H1 (cell line): ENCODE measurements around the gene GPR15LG. TPM values are rescaled to one million over a fixed set of nuclear protein-coding genes. Genes with fewer than 3 reads are reported as not detected.

Experiments
- CTCF ChIA-PET: fragments of 300-600 bp; sonication (Branson Sonifier 250); formaldehyde crosslinking; loops from one replicate; lab custom pipeline; 2021; ENCODE audit not compliant: partially characterized antibody; lab: Charles Lee
- POLR2A ChIA-PET: fragments of 300-600 bp; sonication (Branson Sonifier 250); formaldehyde crosslinking; loops from one replicate; lab custom pipeline; 2021; ENCODE audit warnings: inconsistent platforms; ENCODE audit not compliant: partially characterized antibody; lab: Charles Lee
- DNase-seq, 2 experiments: peaks; one replicate each; pipeline versions ENCODE4 v3.0.0 to v3.0.0-alpha.2; 2010 to 2022; ENCODE audit warnings: low spot score in 2 of 2, low read depth in 1 of 2, mixed read lengths in 1 of 2
- FAIRE-seq: peaks from 2 replicates; lab custom pipeline; 2011; peaks lifted over from hg19 to GRCh38; lab: Jason Lieb, UNC
- H2AFZ ChIP-seq: 2 replicates; pipeline ENCODE4 v1.8.1; 2012; ENCODE audit warnings: low read length, inconsistent platforms
- H2AK5ac ChIP-seq: 2 replicates; pipeline ENCODE4 v1.6.1; 2013; ENCODE audit warnings: low read depth, low read length
- H2BK120ac ChIP-seq: replicated peaks from 2 replicates; pipeline ENCODE3; 2013; ENCODE audit warnings: low read depth, low read length, inconsistent platforms
- H2BK12ac ChIP-seq: 2 replicates; pipeline ENCODE4 v1.6.1; 2013; ENCODE audit warnings: low read depth, low read length
- H2BK15ac ChIP-seq: 2 replicates; pipeline ENCODE4 v1.6.1; 2013; ENCODE audit warnings: low read length
- H2BK20ac ChIP-seq: 2 replicates; pipeline ENCODE4 v1.6.1; 2013; ENCODE audit warnings: low read length
- H2BK5ac ChIP-seq: 2 replicates; pipeline ENCODE4 v1.6.1; 2013; ENCODE audit warnings: low read depth, low read length
- H3K14ac ChIP-seq: 2 replicates; pipeline ENCODE4 v1.6.1; 2013; ENCODE audit warnings: inconsistent platforms; ENCODE audit not compliant: insufficient read length
- H3K18ac ChIP-seq: 2 replicates; pipeline ENCODE4 v1.6.1; 2013; ENCODE audit warnings: low read length; ENCODE audit errors: extremely low read depth
- H3K23ac ChIP-seq: 2 replicates; pipeline ENCODE4 v1.6.1; 2013; ENCODE audit warnings: inconsistent platforms; ENCODE audit not compliant: insufficient read length
- H3K23me2 ChIP-seq: 2 replicates; pipeline ENCODE4 v1.6.1; 2013; ENCODE audit warnings: low read depth, low read length
- H3K27ac ChIP-seq: 2 replicates; pipeline ENCODE4 v1.6.1; 2011; ENCODE audit warnings: low read depth, low read length, inconsistent platforms
- H3K27me3 ChIP-seq, 4 experiments: replicated peaks in 1 of 4; 1 replicate in 1 of 4; 2 replicates in 3 of 4; pipeline versions ENCODE4 v1.6.1 to v1.8.1; 2011 to 2013; ENCODE audit warnings: low read length in 3 of 4, mild to moderate bottlenecking in 3 of 4, inconsistent platforms in 2 of 4, mixed read lengths in 2 of 4, moderate library complexity in 1 of 4; ENCODE audit not compliant: control insufficient read depth in 3 of 4, insufficient read depth in 3 of 4; ENCODE audit errors: extremely low read depth in 1 of 4
- H3K36me3 ChIP-seq, 4 experiments: 2 replicates each; pipeline versions ENCODE4 v1.6.1 to v1.8.1; 2011 to 2013; ENCODE audit warnings: mild to moderate bottlenecking in 4 of 4, low read length in 3 of 4, moderate library complexity in 2 of 4, control low read depth in 1 of 4, inconsistent platforms in 1 of 4; ENCODE audit not compliant: insufficient read depth in 4 of 4, control insufficient read depth in 2 of 4
- H3K4ac ChIP-seq: replicated peaks from 2 replicates; pipeline ENCODE3; 2013; ENCODE audit warnings: low read length, low read depth, mixed read lengths, inconsistent platforms; ENCODE audit not compliant: insufficient read length
- H3K4me1 ChIP-seq, 4 experiments: replicated peaks in 1 of 4; 1 replicate in 1 of 4; 2 replicates in 3 of 4; pipeline versions ENCODE4 v1.6.1 to v1.8.1; 2011 to 2013; ENCODE audit warnings: low read length in 3 of 4, inconsistent platforms in 2 of 4, mixed read lengths in 1 of 4; ENCODE audit not compliant: insufficient read depth in 4 of 4, control insufficient read depth in 3 of 4
- H3K4me2 ChIP-seq, 2 experiments: 2 replicates each; pipeline versions ENCODE4 v1.6.1 to v1.8.1; 2011 to 2013; ENCODE audit warnings: low read depth in 2 of 2, low read length in 2 of 2, control low read depth in 1 of 2, inconsistent platforms in 1 of 2, mild to moderate bottlenecking in 1 of 2; ENCODE audit not compliant: insufficient read depth in 1 of 2
- H3K4me3 ChIP-seq, 4 experiments: fragments of 200-600, 300-600 bp in 1 of 4; sonication (generic), shearing (Covaris generic), sonication (Bioruptor Twin) in 1 of 4; 2 replicates each; pipeline versions ENCODE4 v1.5.1 to v1.8.1; 2011 to 2016; ENCODE audit warnings: low read length in 4 of 4, low read depth in 3 of 4, control low read depth in 2 of 4, inconsistent platforms in 2 of 4, mild to moderate bottlenecking in 2 of 4, mixed read lengths in 1 of 4, moderate library complexity in 1 of 4; ENCODE audit not compliant: insufficient read depth in 2 of 4; ENCODE audit errors: extremely low read depth in 1 of 4
- H3K56ac ChIP-seq: replicated peaks from 2 replicates; pipeline ENCODE3; 2013; ENCODE audit warnings: low read depth, mild to moderate bottlenecking, mixed read lengths, low read length, inconsistent platforms; ENCODE audit not compliant: insufficient read length
- H3K79me1 ChIP-seq: 2 replicates; pipeline ENCODE4 v1.6.1; 2013; ENCODE audit warnings: low read depth, low read length, control low read depth
- H3K79me2 ChIP-seq, 2 experiments: 2 replicates each; pipeline versions ENCODE4 v1.6.1 to v1.8.1; 2012 to 2013; ENCODE audit warnings: low read length in 2 of 2, mild to moderate bottlenecking in 2 of 2, inconsistent platforms in 1 of 2; ENCODE audit not compliant: insufficient read depth in 2 of 2, control insufficient read depth in 1 of 2
- H3K9ac ChIP-seq, 4 experiments: replicated peaks in 1 of 4; 1 replicate in 1 of 4; 2 replicates in 3 of 4; pipeline versions ENCODE4 v1.6.1 to v1.8.1; 2011 to 2013; ENCODE audit warnings: low read depth in 3 of 4, low read length in 3 of 4, control low read depth in 2 of 4, mild to moderate bottlenecking in 2 of 4, moderate library complexity in 2 of 4, inconsistent platforms in 1 of 4; ENCODE audit errors: extremely low read depth in 1 of 4
- H3K9me3 ChIP-seq, 2 experiments: 2 replicates each; pipeline versions ENCODE4 v1.6.1 to v1.8.1; 2012 to 2013; ENCODE audit warnings: mild to moderate bottlenecking in 2 of 2, moderate library complexity in 2 of 2, control low read depth in 1 of 2, inconsistent platforms in 1 of 2, low read depth in 1 of 2, low read length in 1 of 2, mixed read lengths in 1 of 2; ENCODE audit not compliant: insufficient read depth in 2 of 2
- H4K20me1 ChIP-seq, 2 experiments: replicated peaks in 1 of 2; 2 replicates each; pipeline versions ENCODE3 to v1.8.1; 2011 to 2013; ENCODE audit warnings: inconsistent platforms in 2 of 2, low read length in 2 of 2, mild to moderate bottlenecking in 1 of 2; ENCODE audit not compliant: insufficient read depth in 2 of 2, control insufficient read depth in 1 of 2
- H4K5ac ChIP-seq: 2 replicates; pipeline ENCODE4 v1.6.1; 2013; ENCODE audit warnings: low read length, low read depth, mixed read lengths, inconsistent platforms; ENCODE audit not compliant: insufficient read length
- H4K8ac ChIP-seq: 2 replicates; pipeline ENCODE4 v1.8.0; 2013; ENCODE audit warnings: mild to moderate bottlenecking, moderate library complexity, low read length, inconsistent platforms; ENCODE audit not compliant: insufficient read depth; ENCODE audit errors: extremely low read depth
- H4K91ac ChIP-seq: replicated peaks from 2 replicates; pipeline ENCODE3; 2013; ENCODE audit warnings: low read length, mixed read lengths, inconsistent platforms; ENCODE audit not compliant: insufficient read length
- CREB1 ChIP-seq: IDR thresholded peaks from 2 replicates; pipeline ENCODE4 v1.6.1; 2012; ENCODE audit warnings: inconsistent platforms
- SP1 ChIP-seq: IDR thresholded peaks from 2 replicates; pipeline ENCODE4 v1.6.1; 2011; ENCODE audit warnings: low read depth, low read length
- WGBS, 2 experiments: shearing (Covaris generic) in 1 of 2; methylation state at CpG; one replicate each; pipeline versions ENCODE4 v1.1.6 to v1.1.7; 2013 to 2015; ENCODE audit warnings: low lambda C conversion rate in 2 of 2, mixed read lengths in 2 of 2, inconsistent platforms in 1 of 2, low coverage in 1 of 2, missing lambda C conversion rate in 1 of 2; ENCODE audit not compliant: insufficient replicate concordance in 2 of 2, insufficient coverage in 1 of 2, insufficient read length in 1 of 2; ENCODE audit errors: extremely low coverage in 1 of 2, missing lambda C conversion rate in 1 of 2; 5-methylcytosine and 5-hydroxymethylcytosine counted together
- polyA plus RNA-seq, 7 experiments: library from polyadenylated mRNA; depleted of rRNA in 3 of 7; stranded (reverse) in 5 of 7; unstranded in 2 of 7; fragments of >200 nt in 5 of 7; fragments of 200-250 nt in 2 of 7; gene quantifications; 1 replicate in 5 of 7; 2 replicates in 1 of 7; 4 replicates in 1 of 7; pipeline versions ENCODE4 v1.2.1 to v1.2.3, GENCODE V29; 2011 to 2013; ENCODE audit warnings: missing spikeins in 2 of 7, mixed read lengths in 2 of 7
- total RNA-seq: library from RNA; stranded (reverse); fragmentation: NEBNext Ultra II Directional; extraction: Animal tissue kit (Norgen Biotek cat#: 25700); gene quantifications from 2 replicates; pipeline ENCODE4 v1.2.1, GENCODE V29; 2021

GPR15LG gene
- total and polyA plus RNA-seq, 2 of the 8 experiments (the other 6 are each of a cell fraction or from before 2014, with no cell fraction given), result not detected

DNA sequence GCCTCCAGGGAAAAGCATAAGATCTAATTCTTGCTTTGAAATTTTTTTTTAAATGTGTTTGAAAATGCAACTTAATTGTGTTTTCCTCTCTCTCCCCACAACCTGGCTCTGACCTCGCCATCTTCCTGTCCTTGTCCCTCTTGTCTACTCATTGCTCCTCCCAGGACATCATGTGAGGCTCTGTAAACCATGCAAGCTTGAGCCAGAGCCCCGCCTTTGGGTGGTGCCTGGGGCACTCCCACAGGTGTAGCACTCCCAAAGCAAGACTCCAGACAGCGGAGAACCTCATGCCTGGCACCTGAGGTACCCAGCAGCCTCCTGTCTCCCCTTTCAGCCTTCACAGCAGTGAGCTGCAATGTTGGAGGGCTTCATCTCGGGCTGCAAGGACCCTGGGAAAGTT lies 10.9 kb downstream of the GPR15LG start:
- no peak for TF ChIP-seq CREB1
- no peak for TF ChIP-seq SP1
- TF ChIP-seq, all 59 proteins: peak for 0
- Histone ChIP-seq H3K23me2 (peaks cover 10% of the 10 kb centered on the region; the same call in 1 of the 2 replicates), H4K91ac (no peak overlapping the region), H3K18ac (no peak overlapping the region), H3K23ac (no peak overlapping the region), H3K4me3 (no peak overlapping the region), H2BK5ac (no peak overlapping the region), H3K79me1 (peaks cover 4% of the 10 kb centered on the region; the same call in 1 of the 2 replicates), H3K4me1 (no peaks in the 10 kb centered on the region), H4K5ac (no peak overlapping the region), H2BK20ac (no peak overlapping the region), H3K14ac (no peak overlapping the region), H4K8ac (no peak overlapping the region), H3K27me3 (0 out of 7 replicates have a peak, but pooled peaks cover 0 to 2% (median 0%) of the 10 kb centered on the region in 4 experiments), H3K36me3 (no peaks in the 10 kb centered on the region; a peak in 1 of 8 replicates), H2BK15ac (peak overlapping the region; percentile 72; the same call in 1 of the 2 replicates), H2BK120ac (no peak overlapping the region), H3K4ac (no peak overlapping the region), H3K56ac (no peak overlapping the region), H2AK5ac (no peak overlapping the region), H2AFZ (no peak overlapping the region), H3K79me2 (no peaks in the 10 kb centered on the region), H4K20me1 (peaks cover 0 to 8% of the 10 kb centered on the region in 2 experiments), H3K9ac (no peak overlapping the region), H2BK12ac (no peak overlapping the region), H3K27ac (no peak overlapping the region), H3K9me3 (peaks cover 0 to 7% of the 10 kb centered on the region in 2 experiments; a peak in 1 of 4 replicates), H3K4me2 (no peak overlapping the region)
- FAIRE-seq, result no peak
- 84% methylated on average over 4 of the region's 4 CpGs; no CpG with 5 or more reads in 1 of the 2 experiments for WGBS, 2 experiments
- POLR2A ChIA-PET, result interaction anchor here (1.2 to 1.5 kb wide), 2 partner anchors 26 to 45 kb away, joined by 3 to 4 read pairs; partner anchors contain the start of gene GHITM
- CTCF ChIA-PET, result interaction anchor here (0.7 to 1.8 kb wide), 6 partner anchors 9 to 71 kb away, joined by 3 to 11 read pairs (median 4); no protein-coding TSS in a partner anchor
- no peak for DNase-seq
